Gastroesophageal sphincter (tissue), 4 donors: ENCODE results near the gene PTPRN2. TPM values are rescaled to one million over a fixed set of nuclear protein-coding genes. Genes with fewer than 3 reads are reported as not detected.

Experiments used
- ATAC-seq: fragments of 150-250 bp; one replicate; pipeline ENCODE4 v1.9.1; 2016; ENCODE audit warnings: mild to moderate bottlenecking, moderate library complexity
- H3K27ac ChIP-seq, 4 donors: fragments of 200-600 bp; sonication (generic) in 3 of 4; 1 replicate in 3 of 4; 2 replicates in 1 of 4; pipeline ENCODE4 v1.5.1; 2016 to 2019
- H3K27me3 ChIP-seq: fragments of 200-600 bp; sonication (generic); one replicate; pipeline ENCODE4 v1.5.1; 2019
- H3K36me3 ChIP-seq, 2 donors: fragments of 200-600 bp; sonication (generic); one replicate each; pipeline ENCODE4 v1.5.1; 2019; ENCODE audit warnings: control low read depth in 1 of 2
- H3K4me1 ChIP-seq, 3 donors: fragments of 200-600 bp; sonication (generic); 1 replicate in 2 of 3; 2 replicates in 1 of 3; pipeline ENCODE4 v1.5.1; 2016 to 2019; ENCODE audit warnings: control low read depth in 2 of 3
- H3K4me3 ChIP-seq, 2 donors: fragments of 200-600 bp; sonication (generic); one replicate each; pipeline ENCODE4 v1.5.1; 2019; ENCODE audit warnings: mild to moderate bottlenecking in 1 of 2, moderate library complexity in 1 of 2
- H3K9me3 ChIP-seq, 3 donors: fragments of 200-600 bp; sonication (generic); one replicate each; pipeline ENCODE4 v1.5.1; 2017 to 2019; ENCODE audit warnings: control low read depth in 2 of 3
- CTCF ChIP-seq, 4 experiments: fragments of 200-600 bp in 2 of 4; fragments of 450-650 bp in 2 of 4; sonication (generic) in 1 of 4; IDR thresholded peaks; one replicate each; pipeline ENCODE4 v1.5.1; 2017 to 2019; ENCODE audit warnings: antibody characterized with exemption in 4 of 4, mild to moderate bottlenecking in 2 of 4, moderate library complexity in 2 of 4
- EP300 ChIP-seq: sonication (generic); formaldehyde crosslinking; IDR thresholded peaks from one replicate; pipeline ENCODE4 v1.6.1; 2017; ENCODE audit warnings: antibody characterized with exemption, mild to moderate bottlenecking
- POLR2A ChIP-seq, 2 donors: fragments of 450-650 bp; IDR thresholded peaks; one replicate each; pipeline ENCODE4 v1.6.1; 2017; ENCODE audit warnings: antibody characterized with exemption in 2 of 2, mild to moderate bottlenecking in 2 of 2, moderate library complexity in 1 of 2
- POLR2AphosphoS5 ChIP-seq: sonication (generic); formaldehyde crosslinking; IDR thresholded peaks from one replicate; pipeline ENCODE4 v1.6.1; 2017; ENCODE audit warnings: antibody characterized with exemption
- WGBS, 2 donors: methylation state at CpG; one replicate each; pipeline ENCODE4 v1.1.5; 2018; ENCODE audit warnings: low coverage in 1 of 2; 5-methylcytosine and 5-hydroxymethylcytosine counted together
- total RNA-seq, 4 donors: library from RNA; depleted of rRNA; stranded (reverse); fragments of >200 nt; gene quantifications; one replicate each; pipeline ENCODE4 v1.1.0, GENCODE V29; 2016

Gene PTPRN2
- total RNA-seq, 4 donors from 2014 or later, result 1.7 to 4.7 (median 3.3) TPM

GRCh38 chr7:157633465-157634185 lies 954.0 kb downstream of the PTPRN2 start:
- Histone ChIP-seq H3K27me3 (peaks cover 48% of the 10 kb centered on the region), H3K9me3 (no peaks in the 10 kb centered on the region), H3K4me3 (no peak overlapping the region), H3K36me3 (no peaks in the 10 kb centered on the region), H3K4me1 (no peaks in the 10 kb centered on the region), H3K27ac (no peak overlapping the region)
- no peak for ATAC-seq
- TF ChIP-seq POLR2A (IDR thresholded peaks at IDR 0.05), result no peak
- no peak for TF ChIP-seq EP300
- TF ChIP-seq POLR2AphosphoS5, result no peak
- 69 to 84% methylated on average over 13 to 20 of the region's 21 CpGs for WGBS, 2 donors

- Histone ChIP-seq H3K27me3 (peaks cover 36% of the 10 kb centered on the region), H3K4me1 (no peaks in the 10 kb centered on the region), H3K4me3 (no peak overlapping the region), H3K36me3 (no peaks in the 10 kb centered on the region), H3K9me3 (no peaks in the 10 kb centered on the region), H3K27ac (no peak overlapping the region)
- ATAC-seq, result no peak
- 69 to 84% methylated on average over 8 to 16 of the region's 16 CpGs for WGBS, 2 donors
- TF ChIP-seq POLR2A (IDR thresholded peaks at IDR 0.05), result no peak
- TF ChIP-seq EP300, result no peak
- no peak for TF ChIP-seq POLR2AphosphoS5
- no peak for TF ChIP-seq CTCF (IDR thresholded peaks at IDR 0.05)
Observed at GRCh38 chr7:157630301-157630853, 957.2 kb downstream of the PTPRN2 start.

GRCh38 chr7:157628456-157628855 lies 959.2 kb downstream of the PTPRN2 start:
- 85 to 86% methylated on average over 5 to 6 of the region's 12 CpGs for WGBS, 2 donors
- no peak for TF ChIP-seq POLR2AphosphoS5
- H3K27me3 ChIP-seq, result peaks cover 27% of the 10 kb centered on the region
- H3K27ac ChIP-seq, result no peak overlapping the region
- H3K36me3 ChIP-seq, result no peaks in the 10 kb centered on the region
- H3K4me1 ChIP-seq, result no peaks in the 10 kb centered on the region
- H3K4me3 ChIP-seq, result no peak overlapping the region
- no peak for ATAC-seq
- no peaks in the 10 kb centered on the region for H3K9me3 ChIP-seq

- H3K36me3 ChIP-seq, result no peaks in the 10 kb centered on the region
- peaks cover 24% of the 10 kb centered on the region for H3K27me3 ChIP-seq
- H3K27ac ChIP-seq, result no peak overlapping the region
- H3K4me1 ChIP-seq, result no peaks in the 10 kb centered on the region
- no peaks in the 10 kb centered on the region for H3K9me3 ChIP-seq
- no peak for ATAC-seq
- TF ChIP-seq EP300 (no peak), CTCF (IDR thresholded peaks at IDR 0.05) (no peak), POLR2A (IDR thresholded peaks at IDR 0.05) (no peak), POLR2AphosphoS5 (no peak)
- WGBS, 2 donors, result 77 to 86% methylated on average over 6 of the region's 8 CpGs
- no peak overlapping the region for H3K4me3 ChIP-seq
Observed at GRCh38 chr7:157627646-157628045, 960.0 kb downstream of the PTPRN2 start.

GRCh38 chr7:157627033-157627432 lies 960.6 kb downstream of the PTPRN2 start:
- Histone ChIP-seq H3K36me3 (no peaks in the 10 kb centered on the region), H3K4me3 (no peak overlapping the region), H3K9me3 (no peaks in the 10 kb centered on the region), H3K4me1 (no peaks in the 10 kb centered on the region), H3K27ac (no peak overlapping the region), H3K27me3 (peaks cover 22% of the 10 kb centered on the region)
- TF ChIP-seq POLR2AphosphoS5, result no peak
- TF ChIP-seq POLR2A (IDR thresholded peaks at IDR 0.05), result no peak
- no peak for TF ChIP-seq CTCF (IDR thresholded peaks at IDR 0.05)
- TF ChIP-seq EP300, result no peak
- 81% methylated on average over 6 of the region's 8 CpGs; no CpG with 5 or more reads in 1 of the 2 donors for WGBS, 2 donors
- no peak for ATAC-seq
